SK-N-SH treated with all-trans-retinoic acid at 6 μM for 48 hours (cell line): ENCODE measurements around the gene PSMB10.

ENCODE experiments used
- ATAC-seq: fragments of 200-7000 bp; cut with Tn5 transposase; 3 replicates; pipeline ENCODE4 v1.9.1; 2020; ENCODE audit warnings: mild to moderate bottlenecking, moderate library complexity
- ARNTL ChIP-seq: fragments of 450-650 bp; formaldehyde crosslinking; IDR thresholded peaks from 2 replicates; pipeline ENCODE4 v1.5.0; 2020; ENCODE audit warnings: low read depth, mild to moderate bottlenecking, moderate library complexity, borderline replicate concordance
- CSDC2 ChIP-seq: fragments of 250-450 bp; sonication (Bioruptor Pico); IDR thresholded peaks from 2 replicates; pipeline ENCODE4 v1.5.0; 2020; ENCODE audit warnings: mild to moderate bottlenecking, moderate library complexity
- ESRRG ChIP-seq: fragments of 250-450 bp; sonication (Bioruptor Pico); IDR thresholded peaks from 2 replicates; pipeline ENCODE4 v1.6.1; 2021; ENCODE audit warnings: mild to moderate bottlenecking
- GLIS3 ChIP-seq: fragments of 250-450 bp; sonication (Bioruptor Pico); IDR thresholded peaks from 2 replicates; pipeline ENCODE4 v1.5.0; 2020; ENCODE audit warnings: mild to moderate bottlenecking, moderate library complexity
- OSR1 ChIP-seq: fragments of 250-450 bp; sonication (Bioruptor Pico); IDR thresholded peaks from 2 replicates; pipeline ENCODE4 v1.8.0; 2022; ENCODE audit warnings: moderate library complexity, mild to moderate bottlenecking, inconsistent platforms
- PPARA ChIP-seq: fragments of 250-450 bp; sonication (Bioruptor Pico); IDR thresholded peaks from 2 replicates; pipeline ENCODE4 v1.5.0; 2020; ENCODE audit warnings: mild to moderate bottlenecking, borderline replicate concordance
- RARB ChIP-seq: fragments of 250-450 bp; sonication (Bioruptor Pico); IDR thresholded peaks from 2 replicates; pipeline ENCODE4 v1.8.0; 2021; ENCODE audit warnings: mild to moderate bottlenecking, moderate library complexity
- TCF4 ChIP-seq: fragments of 250-450 bp; sonication (Bioruptor Pico); IDR thresholded peaks from 2 replicates; pipeline ENCODE4 v1.8.0; 2021; ENCODE audit warnings: mild to moderate bottlenecking, moderate library complexity, borderline replicate concordance
- TOX ChIP-seq: fragments of 250-450 bp; sonication (Bioruptor Pico); IDR thresholded peaks from 2 replicates; pipeline ENCODE4 v1.8.0; 2021; ENCODE audit warnings: mild to moderate bottlenecking, moderate library complexity, borderline replicate concordance
- ZC3H10 ChIP-seq: fragments of 250-450 bp; sonication (Bioruptor Pico); IDR thresholded peaks from 2 replicates; pipeline ENCODE4 v1.5.1; 2021; ENCODE audit warnings: mild to moderate bottlenecking, moderate library complexity
- ZFP3 ChIP-seq: fragments of 250-450 bp; sonication (Bioruptor Pico); IDR thresholded peaks from 2 replicates; pipeline ENCODE4 v1.5.0; 2020; ENCODE audit warnings: mild to moderate bottlenecking, moderate library complexity
- ZFP30 ChIP-seq: fragments of 450-650 bp; formaldehyde crosslinking; IDR thresholded peaks from 2 replicates; pipeline ENCODE4 v1.5.0; 2022; ENCODE audit warnings: mild to moderate bottlenecking, moderate library complexity
- ZNF565 ChIP-seq: fragments of 450-650 bp; formaldehyde crosslinking; conservative IDR thresholded peaks from 2 replicates; pipeline ENCODE4 v1.5.0; 2020; ENCODE audit warnings: low read depth, mild to moderate bottlenecking, moderate library complexity
- ZNF70 ChIP-seq: fragments of 450-650 bp; formaldehyde crosslinking; IDR thresholded peaks from 2 replicates; pipeline ENCODE4 v1.5.0; 2020; ENCODE audit warnings: mild to moderate bottlenecking, moderate library complexity
- ZNF8 ChIP-seq: fragments of 450-650 bp; formaldehyde crosslinking; IDR thresholded peaks from 2 replicates; pipeline ENCODE4 v1.5.0; 2020; ENCODE audit warnings: mild to moderate bottlenecking, moderate library complexity
- TF ChIP-seq, protein P1 (sequence below): fragments of 250-450 bp; sonication (Bioruptor Pico); IDR thresholded peaks from 2 replicates; pipeline ENCODE4 v1.8.0; 2021; ENCODE audit warnings: low read depth, mild to moderate bottlenecking, moderate library complexity, borderline replicate concordance
- TF ChIP-seq, protein P2 (sequence below): fragments of 250-450 bp; sonication (Bioruptor Pico); IDR thresholded peaks from 2 replicates; pipeline ENCODE4 v1.5.1; 2020; ENCODE audit warnings: low read depth, mild to moderate bottlenecking, moderate library complexity
- TF ChIP-seq, protein P3 (sequence below): fragments of 250-450 bp; sonication (Bioruptor Pico); IDR thresholded peaks from 2 replicates; pipeline ENCODE4 v1.5.0; 2020; ENCODE audit warnings: mild to moderate bottlenecking, moderate library complexity
- TF ChIP-seq, protein P4 (sequence below): fragments of 250-450 bp; sonication (Bioruptor Pico); IDR thresholded peaks from 2 replicates; pipeline ENCODE4 v1.8.0; 2020; ENCODE audit warnings: mild to moderate bottlenecking, moderate library complexity, borderline replicate concordance

The PSMB10 gene

DNA sequence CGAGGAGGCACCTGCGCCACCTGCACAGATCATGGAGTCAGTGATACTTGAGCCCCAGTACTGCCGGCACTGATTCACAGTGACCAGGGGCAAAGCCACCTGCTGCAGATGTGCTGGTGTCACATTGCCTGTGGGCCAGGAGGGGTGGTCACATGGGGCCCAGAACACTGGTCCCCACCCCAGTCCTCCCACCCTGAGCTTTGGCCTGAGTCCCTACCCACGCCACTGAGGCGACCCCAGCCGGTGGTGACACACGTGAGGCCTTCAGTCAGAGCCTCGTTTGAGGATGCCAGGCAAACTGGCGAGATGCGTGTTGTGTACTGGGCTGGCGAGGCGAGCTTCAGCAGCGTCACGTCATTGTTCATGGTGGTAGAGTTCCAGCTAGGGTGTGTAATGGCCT lies 6.5 kb downstream of the PSMB10 start:
- no peak for ATAC-seq
- TF ChIP-seq ZNF70 (no peak), ZNF565 (CRISPR knock-in tag) (no peak), ZFP3 (CRISPR knock-in tag) (no peak), GLIS3 (CRISPR knock-in tag) (no peak), ZNF8 (no peak), RARB (no peak), OSR1 (CRISPR knock-in tag) (no peak), ARNTL (no peak), PPARA (CRISPR knock-in tag) (no peak), TCF4 (no peak), TOX (no peak)
- TF ChIP-seq, protein P1, sequence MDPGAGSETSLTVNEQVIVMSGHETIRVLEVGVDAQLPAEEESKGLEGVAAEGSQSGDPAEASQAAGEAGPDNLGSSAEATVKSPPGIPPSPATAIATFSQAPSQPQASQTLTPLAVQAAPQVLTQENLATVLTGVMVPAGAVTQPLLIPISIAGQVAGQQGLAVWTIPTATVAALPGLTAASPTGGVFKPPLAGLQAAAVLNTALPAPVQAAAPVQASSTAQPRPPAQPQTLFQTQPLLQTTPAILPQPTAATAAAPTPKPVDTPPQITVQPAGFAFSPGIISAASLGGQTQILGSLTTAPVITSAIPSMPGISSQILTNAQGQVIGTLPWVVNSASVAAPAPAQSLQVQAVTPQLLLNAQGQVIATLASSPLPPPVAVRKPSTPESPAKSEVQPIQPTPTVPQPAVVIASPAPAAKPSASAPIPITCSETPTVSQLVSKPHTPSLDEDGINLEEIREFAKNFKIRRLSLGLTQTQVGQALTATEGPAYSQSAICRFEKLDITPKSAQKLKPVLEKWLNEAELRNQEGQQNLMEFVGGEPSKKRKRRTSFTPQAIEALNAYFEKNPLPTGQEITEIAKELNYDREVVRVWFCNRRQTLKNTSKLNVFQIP (CRISPR knock-in tag): no peak
- TF ChIP-seq, protein P2, sequence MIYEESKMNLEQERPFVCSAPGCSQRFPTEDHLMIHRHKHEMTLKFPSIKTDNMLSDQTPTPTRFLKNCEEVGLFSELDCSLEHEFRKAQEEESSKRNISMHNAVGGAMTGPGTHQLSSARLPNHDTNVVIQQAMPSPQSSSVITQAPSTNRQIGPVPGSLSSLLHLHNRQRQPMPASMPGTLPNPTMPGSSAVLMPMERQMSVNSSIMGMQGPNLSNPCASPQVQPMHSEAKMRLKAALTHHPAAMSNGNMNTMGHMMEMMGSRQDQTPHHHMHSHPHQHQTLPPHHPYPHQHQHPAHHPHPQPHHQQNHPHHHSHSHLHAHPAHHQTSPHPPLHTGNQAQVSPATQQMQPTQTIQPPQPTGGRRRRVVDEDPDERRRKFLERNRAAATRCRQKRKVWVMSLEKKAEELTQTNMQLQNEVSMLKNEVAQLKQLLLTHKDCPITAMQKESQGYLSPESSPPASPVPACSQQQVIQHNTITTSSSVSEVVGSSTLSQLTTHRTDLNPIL (CRISPR knock-in tag): no peak
- TF ChIP-seq, protein P3, sequence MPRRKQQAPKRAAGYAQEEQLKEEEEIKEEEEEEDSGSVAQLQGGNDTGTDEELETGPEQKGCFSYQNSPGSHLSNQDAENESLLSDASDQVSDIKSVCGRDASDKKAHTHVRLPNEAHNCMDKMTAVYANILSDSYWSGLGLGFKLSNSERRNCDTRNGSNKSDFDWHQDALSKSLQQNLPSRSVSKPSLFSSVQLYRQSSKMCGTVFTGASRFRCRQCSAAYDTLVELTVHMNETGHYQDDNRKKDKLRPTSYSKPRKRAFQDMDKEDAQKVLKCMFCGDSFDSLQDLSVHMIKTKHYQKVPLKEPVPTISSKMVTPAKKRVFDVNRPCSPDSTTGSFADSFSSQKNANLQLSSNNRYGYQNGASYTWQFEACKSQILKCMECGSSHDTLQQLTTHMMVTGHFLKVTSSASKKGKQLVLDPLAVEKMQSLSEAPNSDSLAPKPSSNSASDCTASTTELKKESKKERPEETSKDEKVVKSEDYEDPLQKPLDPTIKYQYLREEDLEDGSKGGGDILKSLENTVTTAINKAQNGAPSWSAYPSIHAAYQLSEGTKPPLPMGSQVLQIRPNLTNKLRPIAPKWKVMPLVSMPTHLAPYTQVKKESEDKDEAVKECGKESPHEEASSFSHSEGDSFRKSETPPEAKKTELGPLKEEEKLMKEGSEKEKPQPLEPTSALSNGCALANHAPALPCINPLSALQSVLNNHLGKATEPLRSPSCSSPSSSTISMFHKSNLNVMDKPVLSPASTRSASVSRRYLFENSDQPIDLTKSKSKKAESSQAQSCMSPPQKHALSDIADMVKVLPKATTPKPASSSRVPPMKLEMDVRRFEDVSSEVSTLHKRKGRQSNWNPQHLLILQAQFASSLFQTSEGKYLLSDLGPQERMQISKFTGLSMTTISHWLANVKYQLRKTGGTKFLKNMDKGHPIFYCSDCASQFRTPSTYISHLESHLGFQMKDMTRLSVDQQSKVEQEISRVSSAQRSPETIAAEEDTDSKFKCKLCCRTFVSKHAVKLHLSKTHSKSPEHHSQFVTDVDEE (CRISPR knock-in tag): no peak

DNA sequence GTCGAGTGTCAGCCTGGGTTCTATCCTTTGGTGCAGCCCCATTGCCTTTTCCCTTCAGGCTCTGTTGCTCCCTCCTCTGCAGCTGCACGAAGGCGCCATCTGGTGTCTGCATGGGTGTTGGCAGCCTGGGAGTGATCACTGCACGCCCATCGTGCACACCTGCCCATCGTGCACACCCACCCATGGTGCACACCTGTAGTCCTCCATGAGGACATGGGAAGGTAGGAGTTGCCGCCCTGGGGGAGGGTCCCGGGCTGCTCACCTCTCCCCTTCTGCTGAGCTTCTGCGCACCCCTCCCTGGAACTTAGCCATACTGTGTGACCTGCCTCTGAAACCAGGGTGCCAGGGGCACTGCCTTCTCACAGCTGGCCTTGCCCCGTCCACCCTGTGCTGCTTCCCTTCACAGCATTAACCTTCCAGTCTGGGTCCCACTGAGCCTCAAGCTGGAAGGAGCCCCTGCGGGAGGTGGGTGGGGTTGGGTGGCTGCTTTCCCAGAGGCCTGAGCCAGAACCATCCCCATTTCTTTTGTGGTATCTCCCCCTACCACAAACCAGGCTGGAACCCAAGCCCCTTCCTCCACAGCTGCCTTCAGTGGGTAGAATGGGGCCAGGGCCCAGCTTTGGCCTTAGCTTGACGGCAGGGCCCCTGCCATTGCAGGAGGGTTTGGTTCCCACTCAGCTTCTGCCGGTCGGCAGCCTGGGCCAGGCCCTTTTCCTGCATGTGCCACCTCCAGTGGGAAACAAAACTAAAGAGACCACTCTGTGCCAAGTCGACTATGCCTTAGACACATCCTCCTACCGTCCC lies 7.9 kb downstream of the PSMB10 start:
- ATAC-seq: peak; percentile 86
- TF ChIP-seq, protein P4, sequence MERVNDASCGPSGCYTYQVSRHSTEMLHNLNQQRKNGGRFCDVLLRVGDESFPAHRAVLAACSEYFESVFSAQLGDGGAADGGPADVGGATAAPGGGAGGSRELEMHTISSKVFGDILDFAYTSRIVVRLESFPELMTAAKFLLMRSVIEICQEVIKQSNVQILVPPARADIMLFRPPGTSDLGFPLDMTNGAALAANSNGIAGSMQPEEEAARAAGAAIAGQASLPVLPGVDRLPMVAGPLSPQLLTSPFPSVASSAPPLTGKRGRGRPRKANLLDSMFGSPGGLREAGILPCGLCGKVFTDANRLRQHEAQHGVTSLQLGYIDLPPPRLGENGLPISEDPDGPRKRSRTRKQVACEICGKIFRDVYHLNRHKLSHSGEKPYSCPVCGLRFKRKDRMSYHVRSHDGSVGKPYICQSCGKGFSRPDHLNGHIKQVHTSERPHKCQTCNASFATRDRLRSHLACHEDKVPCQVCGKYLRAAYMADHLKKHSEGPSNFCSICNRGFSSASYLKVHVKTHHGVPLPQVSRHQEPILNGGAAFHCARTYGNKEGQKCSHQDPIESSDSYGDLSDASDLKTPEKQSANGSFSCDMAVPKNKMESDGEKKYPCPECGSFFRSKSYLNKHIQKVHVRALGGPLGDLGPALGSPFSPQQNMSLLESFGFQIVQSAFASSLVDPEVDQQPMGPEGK: no peak
- TF ChIP-seq GLIS3 (CRISPR knock-in tag) (no peak), ZNF565 (CRISPR knock-in tag) (no peak), ZFP30 (CRISPR knock-in tag) (no peak), ESRRG (CRISPR knock-in tag) (no peak), TOX (no peak), ZNF8 (no peak), PPARA (CRISPR knock-in tag) (no peak), CSDC2 (no peak), RARB (no peak), ZFP3 (CRISPR knock-in tag) (no peak), TCF4 (no peak), ZC3H10 (CRISPR knock-in tag) (no peak)
- TF ChIP-seq, protein P1 (CRISPR knock-in tag): no peak
- TF ChIP-seq, protein P3 (CRISPR knock-in tag): no peak
- TF ChIP-seq, all 23 proteins: peak for 0
